NCI-H345 treated with DMSO at 0.1 percent for 48 hours (cell line): ENCODE data around the gene ASNS.
"Not testable (repeated sequence)": the region's sequence is repeated elsewhere in the genome, so short reads cannot be mapped to it uniquely, and the experiment has no call there.

Experiments
- DNase-seq: peaks from one replicate; lab custom pipeline; 2025; ENCODE audit not compliant: unreplicated experiment; lab: John Stamatoyannopoulos, UW

The ASNS gene

GRCh38 chr7:97872025-97872669 is at the start of gene ASNS:
TSS of gene ASNS (minus strand) at chr7:97872408. CDS start at chr7:97869156, 3,252 bp downstream.
- DNase-seq, result peak; percentile 92

GRCh38 chr7:97921254-97921653 is 49.0 kb upstream of the ASNS start:
- not testable (repeated sequence) for DNase-seq

GRCh38 chr7:97915267-97915666 is 43.1 kb upstream of the ASNS start:
- DNase-seq, result not testable (repeated sequence)

GRCh38 chr7:97912294-97912693 is 40.1 kb upstream of the ASNS start:
- DNase-seq, result not testable (repeated sequence)

GRCh38 chr7:97896893-97897292 is 24.7 kb upstream of the ASNS start:
- not testable (repeated sequence) for DNase-seq

DNA sequence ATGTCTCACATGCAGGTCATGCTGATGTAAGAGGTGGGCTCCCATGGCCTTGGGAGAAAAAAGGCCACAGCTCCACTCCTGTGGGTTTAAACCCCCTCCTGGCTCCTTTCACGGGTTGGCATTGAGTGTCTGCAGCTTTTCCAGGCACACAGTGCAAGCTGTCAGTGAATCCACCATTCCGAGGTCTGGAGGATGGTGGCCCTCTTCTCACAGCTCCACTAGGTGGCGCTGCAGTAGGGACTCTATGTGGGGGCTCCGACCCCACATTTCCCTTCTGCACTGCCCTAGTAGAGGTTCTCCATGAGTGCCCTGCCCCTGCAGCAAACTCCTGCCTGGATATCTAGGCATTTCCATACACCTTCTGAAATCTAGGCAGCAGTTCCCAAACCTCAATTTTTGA is 19.5 kb upstream of the ASNS start:
- DNase-seq, result not testable (repeated sequence)

- not testable (repeated sequence) for DNase-seq
These were observed 7.3 kb upstream of the ASNS start for GRCh38 chr7:97879527-97879926.

GRCh38 chr7:97874894-97875293 is 2.7 kb upstream of the ASNS start:
- not testable (repeated sequence) for DNase-seq

GRCh38 chr7:97873606-97874005 is 1.4 kb upstream of the ASNS start:
- DNase-seq, result no peak

DNA sequence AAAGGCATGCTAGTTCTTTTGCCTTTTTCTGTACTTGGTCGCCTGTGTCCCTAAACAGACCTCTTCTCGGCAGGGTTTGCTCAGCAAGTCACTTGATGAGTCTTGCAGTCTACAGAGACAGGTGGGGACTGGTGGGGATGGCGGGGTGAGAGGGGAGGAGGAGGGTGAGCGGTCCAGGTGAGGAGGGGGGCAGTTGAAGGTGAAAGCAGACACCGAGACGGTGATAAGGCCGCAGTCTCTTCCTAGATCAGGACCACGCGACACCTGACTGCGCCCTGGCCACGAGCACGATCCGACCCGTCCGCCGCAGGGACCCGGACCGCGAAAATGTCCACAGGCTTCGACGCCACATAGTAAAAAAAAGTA is 566 bp downstream of the ASNS start:
- DNase-seq, result peak; percentile 36

DNA sequence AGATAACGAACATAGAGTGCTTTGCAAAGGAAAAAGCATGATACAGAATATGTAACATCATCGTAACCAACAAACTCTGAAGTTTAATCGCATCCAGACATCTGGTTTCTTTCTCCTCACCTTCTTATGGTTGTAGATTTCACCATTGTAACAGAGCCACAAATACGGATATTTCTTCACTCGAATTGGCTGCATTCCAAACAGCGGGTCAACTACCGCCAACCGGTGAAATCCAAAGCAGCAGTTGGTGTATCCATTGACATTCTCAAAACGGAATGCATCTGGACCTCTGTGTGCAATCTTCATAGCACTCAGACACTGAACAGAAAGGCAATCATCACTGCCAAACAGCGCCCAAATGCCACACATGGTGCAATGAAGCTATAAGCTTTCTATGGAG is 3.4 kb downstream of the ASNS start:
- DNase-seq, result no peak

DNA sequence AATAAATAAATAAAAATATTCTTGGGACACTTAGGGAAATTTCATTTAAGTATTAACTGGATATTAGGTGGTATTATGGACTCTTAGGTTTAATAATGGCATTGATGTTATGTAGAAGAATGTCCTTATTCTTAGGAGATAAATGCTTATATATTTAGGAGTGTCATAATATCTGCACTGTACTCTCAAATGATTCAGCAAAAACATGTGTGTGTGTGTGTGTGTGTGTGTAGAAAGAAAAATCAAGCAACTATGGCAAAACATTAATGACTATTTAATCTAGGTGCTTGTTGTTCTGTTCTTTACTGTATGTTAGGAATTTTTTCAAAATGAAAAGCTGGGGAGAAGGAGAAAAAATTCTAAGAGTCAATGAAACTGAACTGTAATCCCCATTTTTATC is 3.9 kb downstream of the ASNS start:
- DNase-seq, result no peak

- DNase-seq, result no peak
These were observed 7.1 kb downstream of the ASNS start for GRCh38 chr7:97865104-97865503.

DNA sequence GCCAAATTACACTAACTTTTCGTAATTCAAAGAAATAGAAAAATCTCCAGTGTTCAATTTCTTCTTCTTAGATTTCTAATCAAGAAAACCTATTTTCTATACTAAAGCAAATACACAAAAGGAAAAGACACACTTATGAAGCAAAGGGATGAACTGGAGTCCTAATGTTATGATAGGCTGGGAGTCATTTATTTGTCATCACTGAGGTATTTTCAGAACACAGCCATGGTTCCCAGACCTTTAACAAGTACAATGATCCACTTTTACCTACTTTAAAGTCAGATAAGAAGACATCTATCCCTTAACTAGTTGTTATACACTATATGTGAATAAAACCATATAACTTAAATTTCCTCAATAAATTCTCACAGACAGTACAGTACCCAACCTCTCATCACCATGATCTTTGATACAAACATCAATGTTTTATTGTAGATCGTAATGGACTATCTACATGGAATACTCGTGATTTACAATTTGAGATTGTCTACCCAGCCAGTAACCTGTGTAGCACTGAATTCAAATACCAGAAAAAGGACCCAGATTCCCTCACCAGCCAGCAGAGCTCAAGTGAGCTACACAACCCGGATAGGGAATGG is 12.5 kb downstream of the ASNS start:
- no peak for DNase-seq

GRCh38 chr7:97858221-97858620 is 14.0 kb downstream of the ASNS start:
- DNase-seq, result no peak

- no peak for DNase-seq
These were observed 14.7 kb downstream of the ASNS start for GRCh38 chr7:97857544-97857943.

GRCh38 chr7:97851683-97852082 is 20.5 kb downstream of the ASNS start:
- no peak for DNase-seq

GRCh38 chr7:97850262-97851031 is 21.8 kb downstream of the ASNS start:
- DNase-seq, result not testable (repeated sequence)

DNA sequence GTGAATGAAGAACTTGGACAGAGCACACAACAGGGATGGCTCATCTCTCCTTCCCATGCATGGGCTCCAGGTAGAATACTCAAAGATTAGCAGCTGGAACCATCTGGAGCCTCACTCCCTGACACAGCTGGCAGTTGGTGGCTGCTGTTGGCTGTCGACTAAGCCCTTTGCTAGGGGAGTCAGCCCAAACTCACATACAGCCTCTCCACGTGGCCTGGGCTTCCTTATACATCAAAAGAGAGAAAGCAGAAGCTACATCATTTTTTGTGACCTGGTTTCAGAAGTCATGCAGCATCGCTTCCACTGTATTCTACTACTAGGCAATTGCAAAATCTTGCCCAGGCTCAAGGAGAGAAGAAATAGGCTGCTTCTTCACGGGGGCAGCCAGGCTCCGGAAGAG is 24.4 kb downstream of the ASNS start:
- no peak for DNase-seq

- DNase-seq, result no peak
These were observed 25.3 kb downstream of the ASNS start for GRCh38 chr7:97846945-97847344.

DNA sequence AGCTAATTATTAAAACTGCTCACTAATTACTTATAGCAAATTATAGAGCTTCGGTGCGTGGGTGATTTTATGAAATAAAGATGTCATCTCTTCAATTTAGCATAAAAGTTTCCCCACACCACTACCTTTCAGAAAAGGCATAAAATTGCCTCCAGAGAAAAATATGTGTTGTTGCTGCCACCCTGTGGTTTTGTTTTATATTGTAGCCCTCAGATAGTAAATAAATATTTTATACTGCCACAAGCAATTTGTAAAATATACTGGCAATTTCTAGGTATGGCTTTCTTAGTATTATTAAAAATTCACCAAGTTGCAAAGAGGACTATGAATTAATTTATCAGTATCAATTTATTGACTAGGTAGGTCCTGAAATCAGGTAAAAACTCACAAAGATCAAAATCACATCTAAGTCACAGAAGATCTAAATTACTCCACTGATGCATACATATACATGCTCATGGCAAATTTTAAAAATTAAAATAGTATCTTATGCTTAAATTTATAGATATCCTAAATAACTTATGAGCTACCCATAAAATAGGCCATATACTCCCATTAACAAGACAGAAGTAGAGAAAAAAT is 26.5 kb downstream of the ASNS start:
- peak; percentile 31 for DNase-seq

GRCh38 chr7:97844036-97844435 is 28.2 kb downstream of the ASNS start:
- DNase-seq, result no peak
